ENCODE measurements around the gene PAPLN.
"Not testable (repeated sequence)": the region's sequence is repeated elsewhere in the genome, so short reads cannot be mapped to it uniquely, and the experiment has no call there.

PAPLN gene

GRCh38 chr14:73305499-73305898, 68.2 kb downstream of the PAPLN start:
- DNase-seq: no peak

- DNase-seq: no peak
Observed at GRCh38 chr14:73307261-73307660, 70.0 kb downstream of the PAPLN start.

GRCh38 chr14:73309207-73309606, 71.9 kb downstream of the PAPLN start:
- not testable (repeated sequence) for DNase-seq

GRCh38 chr14:73311708-73312030, 74.4 kb downstream of the PAPLN start:
- no peak for DNase-seq

GRCh38 chr14:73312687-73313086, 75.4 kb downstream of the PAPLN start:
- no peak for DNase-seq

DNA sequence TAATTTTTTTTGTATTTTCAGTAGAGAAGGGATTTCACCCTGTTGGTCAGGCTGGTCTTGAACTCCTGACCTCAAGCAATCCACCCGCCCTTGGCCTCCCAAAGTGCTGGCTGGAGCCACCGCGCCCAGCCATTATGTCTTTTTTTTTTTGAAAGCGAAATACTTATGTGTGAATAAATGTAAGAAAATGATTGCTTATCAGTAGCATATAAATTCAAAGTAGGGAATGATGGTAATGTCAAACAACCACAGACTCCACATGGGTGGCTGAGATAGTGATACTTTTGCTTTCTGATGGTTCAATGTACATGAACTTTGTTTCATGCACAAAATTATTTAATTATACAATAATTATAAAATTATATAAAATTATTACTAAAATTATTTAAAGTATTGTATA, 75.8 kb downstream of the PAPLN start:
- DNase-seq: no peak

- no peak for DNase-seq
Observed at GRCh38 chr14:73323896-73324399, 86.6 kb downstream of the PAPLN start.

Data from fibroblast of skin of right quadriceps (primary cell).